ENCODE data around the gene FOXP1. TPM values are rescaled to one million over a fixed set of nuclear protein-coding genes. Genes with fewer than 3 reads are reported as not detected.

Gene FOXP1
- total RNA-seq, 2 donors from 2014 or later, result 41.7 to 94.3 TPM

DNA sequence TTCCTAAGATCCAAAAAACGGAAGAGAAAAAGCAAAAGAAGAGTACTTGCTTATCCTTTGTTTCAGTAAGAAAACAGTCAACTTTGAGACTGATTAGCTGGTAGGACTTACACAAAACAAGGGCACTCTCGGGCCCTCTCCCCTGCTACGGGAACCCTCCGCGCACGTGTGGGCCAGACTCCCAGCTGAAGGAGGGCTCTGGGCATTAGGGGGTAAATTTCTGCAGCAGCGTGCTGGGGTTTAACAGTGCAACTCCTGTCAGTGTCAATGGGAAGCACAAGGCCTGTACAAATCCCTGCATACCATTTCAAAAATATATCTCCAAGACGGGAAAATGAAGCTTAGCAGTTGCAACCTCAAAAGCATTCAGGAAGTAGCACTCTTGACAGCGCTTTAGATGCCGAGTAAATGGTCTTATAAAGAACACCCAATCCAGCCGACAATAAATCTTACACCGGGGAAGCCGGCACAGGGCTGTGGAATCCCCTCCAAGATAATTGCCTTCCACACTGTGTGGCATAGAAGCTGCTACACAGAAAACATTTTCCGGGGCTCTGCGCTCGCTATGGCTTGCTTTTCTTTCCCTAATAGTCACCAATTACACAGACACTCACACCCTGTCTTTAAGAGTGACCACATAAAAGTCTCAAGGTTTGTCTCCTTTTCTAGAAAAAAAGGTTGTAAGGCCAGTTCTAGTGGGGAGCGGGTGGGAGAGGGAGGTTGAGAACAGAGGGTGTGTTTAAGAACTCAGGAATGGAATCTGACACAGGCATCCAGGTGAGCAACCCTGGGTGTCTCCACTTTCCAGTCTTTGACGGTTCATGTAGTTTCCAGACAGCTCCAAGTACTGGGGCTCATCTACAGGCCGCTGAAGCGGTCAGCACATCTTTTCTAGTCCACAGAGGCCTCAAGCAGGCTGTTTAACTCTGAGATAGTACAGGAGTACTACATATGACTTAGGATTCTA lies 512.7 kb downstream of the FOXP1 start:
- TF ChIP-seq, protein P1, sequence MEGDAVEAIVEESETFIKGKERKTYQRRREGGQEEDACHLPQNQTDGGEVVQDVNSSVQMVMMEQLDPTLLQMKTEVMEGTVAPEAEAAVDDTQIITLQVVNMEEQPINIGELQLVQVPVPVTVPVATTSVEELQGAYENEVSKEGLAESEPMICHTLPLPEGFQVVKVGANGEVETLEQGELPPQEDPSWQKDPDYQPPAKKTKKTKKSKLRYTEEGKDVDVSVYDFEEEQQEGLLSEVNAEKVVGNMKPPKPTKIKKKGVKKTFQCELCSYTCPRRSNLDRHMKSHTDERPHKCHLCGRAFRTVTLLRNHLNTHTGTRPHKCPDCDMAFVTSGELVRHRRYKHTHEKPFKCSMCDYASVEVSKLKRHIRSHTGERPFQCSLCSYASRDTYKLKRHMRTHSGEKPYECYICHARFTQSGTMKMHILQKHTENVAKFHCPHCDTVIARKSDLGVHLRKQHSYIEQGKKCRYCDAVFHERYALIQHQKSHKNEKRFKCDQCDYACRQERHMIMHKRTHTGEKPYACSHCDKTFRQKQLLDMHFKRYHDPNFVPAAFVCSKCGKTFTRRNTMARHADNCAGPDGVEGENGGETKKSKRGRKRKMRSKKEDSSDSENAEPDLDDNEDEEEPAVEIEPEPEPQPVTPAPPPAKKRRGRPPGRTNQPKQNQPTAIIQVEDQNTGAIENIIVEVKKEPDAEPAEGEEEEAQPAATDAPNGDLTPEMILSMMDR (conservative IDR thresholded peaks at IDR 0.05), result no peak
- Histone ChIP-seq H3K27ac (ENCODE audit: low read depth, low read length) (peak overlapping the region; percentile 52), H3K9me3 (ENCODE audit: control insufficient read depth, low read length) (no peaks in the 10 kb centered on the region), H3K9ac (ENCODE audit: extremely low read depth, low read length, poor library complexity, severe bottlenecking) (no peak overlapping the region), H3K36me3 (ENCODE audit: control insufficient read depth, insufficient read depth, low read length) (no peaks in the 10 kb centered on the region), H3K27me3 (ENCODE audit: control insufficient read depth, insufficient read depth, low read length, poor library complexity, severe bottlenecking) (peaks cover 11% of the 10 kb centered on the region), H3K4me3 (ENCODE audit: low read length) (no peak overlapping the region), H3K4me1 (ENCODE audit: control insufficient read depth, insufficient read depth, low read length) (peaks cover 8% of the 10 kb centered on the region)
- peaks cover 3% of the 10 kb centered on the region for H3K36me3 Mint-ChIP-seq (ENCODE audit: low read depth)
- H3K27me3 Mint-ChIP-seq (ENCODE audit: insufficient read depth), result peaks cover 3% of the 10 kb centered on the region
- H3K27ac Mint-ChIP-seq, result no peak overlapping the region
- DNase-seq, result no peak
- WGBS, 2 experiments (ENCODE audit: insufficient coverage in 1 of 2, insufficient read length in 1 of 2), result 86 to 88% methylated on average over 14 to 20 of the region's 20 CpGs
- H3K4me1 Mint-ChIP-seq, result peaks cover 48% of the 10 kb centered on the region
- no peaks in the 10 kb centered on the region for H3K9me3 Mint-ChIP-seq
- H3K4me3 Mint-ChIP-seq, result no peak overlapping the region

DNA sequence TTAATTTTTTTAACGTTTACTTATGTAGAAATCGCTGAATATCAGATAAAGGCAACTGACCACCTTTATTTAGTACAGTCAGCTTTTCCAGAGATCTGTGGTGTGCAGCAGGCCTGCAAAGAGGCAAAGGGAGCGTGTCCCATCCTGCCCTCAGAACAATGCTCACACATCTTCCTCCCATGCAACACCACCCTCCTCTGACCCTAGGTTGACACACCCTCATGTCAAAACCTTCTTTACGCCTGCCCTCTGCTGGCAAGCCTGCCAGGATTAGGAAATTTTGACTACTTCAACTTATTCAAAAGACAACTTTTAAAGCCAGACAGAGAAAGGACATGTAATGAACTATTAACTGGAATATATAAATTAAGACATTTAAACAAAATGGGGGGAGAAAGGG lies 513.7 kb downstream of the FOXP1 start:
- peak; percentile 83 for DNase-seq
- Mint-ChIP-seq H3K27me3 (ENCODE audit: insufficient read depth) (peaks cover 3% of the 10 kb centered on the region), H3K4me3 (no peak overlapping the region), H3K4me1 (peaks cover 47% of the 10 kb centered on the region), H3K27ac (no peak overlapping the region), H3K36me3 (ENCODE audit: low read depth) (peaks cover 3% of the 10 kb centered on the region), H3K9me3 (no peaks in the 10 kb centered on the region)
- Histone ChIP-seq H3K27me3 (ENCODE audit: control insufficient read depth, insufficient read depth, low read length, poor library complexity, severe bottlenecking) (peaks cover 15% of the 10 kb centered on the region), H3K9me3 (ENCODE audit: control insufficient read depth, low read length) (no peaks in the 10 kb centered on the region), H3K4me3 (ENCODE audit: low read length) (no peak overlapping the region), H3K9ac (ENCODE audit: extremely low read depth, low read length, poor library complexity, severe bottlenecking) (no peak overlapping the region), H3K4me1 (ENCODE audit: control insufficient read depth, insufficient read depth, low read length) (peaks cover 8% of the 10 kb centered on the region), H3K27ac (ENCODE audit: low read depth, low read length) (no peak overlapping the region), H3K36me3 (ENCODE audit: control insufficient read depth, insufficient read depth, low read length) (no peaks in the 10 kb centered on the region)
- 72 to 100% methylated on average over 2 to 4 of the region's 4 CpGs for WGBS, 2 experiments (ENCODE audit: insufficient coverage in 1 of 2, insufficient read length in 1 of 2)
- TF ChIP-seq, protein P1 (conservative IDR thresholded peaks at IDR 0.05), result peak; percentile 82

DNA sequence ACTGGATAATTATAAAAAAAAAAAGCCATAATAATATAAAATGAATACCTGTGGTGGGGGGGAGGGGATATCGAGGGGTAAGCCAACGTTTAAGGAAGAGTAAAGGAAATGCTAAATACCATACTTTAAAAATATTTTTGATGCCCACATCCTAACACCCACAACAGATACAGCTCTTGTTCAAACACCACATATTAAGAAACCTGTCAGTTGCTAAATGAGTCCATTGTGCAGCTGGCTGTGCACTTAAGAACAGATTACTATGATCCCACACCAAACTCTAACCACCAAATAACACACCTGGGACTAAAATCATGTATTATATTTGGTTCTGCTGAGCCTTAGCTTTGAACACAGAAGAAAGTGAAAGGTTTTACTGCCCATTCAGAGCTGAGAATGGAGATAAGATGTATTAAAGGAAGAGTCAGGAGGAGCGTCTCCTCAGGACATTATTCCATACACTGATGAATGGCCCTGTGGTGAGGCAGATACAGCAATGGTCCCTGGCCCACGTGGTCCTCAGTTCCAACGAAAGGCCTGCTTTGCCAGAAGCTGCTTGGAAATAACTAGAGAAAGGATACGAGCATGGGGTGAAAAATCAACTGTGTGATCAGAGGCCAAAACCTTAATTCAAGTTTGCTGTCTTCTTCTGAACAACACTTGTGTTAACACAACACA lies 515.4 kb downstream of the FOXP1 start:
- TF ChIP-seq, protein P1 (conservative IDR thresholded peaks at IDR 0.05), result no peak
- DNase-seq, result no peak
- H3K36me3 ChIP-seq (ENCODE audit: control insufficient read depth, insufficient read depth, low read length), result no peaks in the 10 kb centered on the region
- H3K36me3 Mint-ChIP-seq (ENCODE audit: low read depth), result no peaks in the 10 kb centered on the region
- H3K4me3 ChIP-seq (ENCODE audit: low read length), result no peak overlapping the region
- H3K9me3 ChIP-seq (ENCODE audit: control insufficient read depth, low read length), result no peaks in the 10 kb centered on the region
- H3K27me3 Mint-ChIP-seq (ENCODE audit: insufficient read depth), result peaks cover 3% of the 10 kb centered on the region
- H3K9me3 Mint-ChIP-seq, result no peaks in the 10 kb centered on the region
- no peak overlapping the region for H3K9ac ChIP-seq (ENCODE audit: extremely low read depth, low read length, poor library complexity, severe bottlenecking)
- WGBS, 2 experiments (ENCODE audit: insufficient coverage in 1 of 2, insufficient read length in 1 of 2), result 81 to 94% methylated on average over 2 to 4 of the region's 6 CpGs
- H3K27ac ChIP-seq (ENCODE audit: low read depth, low read length), result no peak overlapping the region
- H3K4me1 ChIP-seq (ENCODE audit: control insufficient read depth, insufficient read depth, low read length), result peaks cover 3% of the 10 kb centered on the region
- no peak overlapping the region for H3K27ac Mint-ChIP-seq
- peaks cover 15% of the 10 kb centered on the region for H3K27me3 ChIP-seq (ENCODE audit: control insufficient read depth, insufficient read depth, low read length, poor library complexity, severe bottlenecking)
- peaks cover 39% of the 10 kb centered on the region for H3K4me1 Mint-ChIP-seq
- no peak overlapping the region for H3K4me3 Mint-ChIP-seq
